LNCaP clone FGC (cell line): ENCODE data around the gene SIGLEC12.

ENCODE experiments used
- DNase-seq: peaks from one replicate; pipeline ENCODE4 v3.0.0-alpha.2; 2011; ENCODE audit warnings: low read depth
- H3K4me3 ChIP-seq: 2 replicates; pipeline ENCODE4 v1.5.1; 2011; ENCODE audit warnings: mild to moderate bottlenecking, low read depth, low read length, control low read depth
- CTCF ChIP-seq: IDR thresholded peaks from 2 replicates; pipeline ENCODE4 v1.5.1; 2012; ENCODE audit warnings: mild to moderate bottlenecking; ENCODE audit not compliant: control insufficient read depth, insufficient read depth; ENCODE audit errors: extremely low read depth

The SIGLEC12 gene

GRCh38 chr19:51485960-51486660 lies 15.5 kb downstream of the SIGLEC12 start:
- no peak for DNase-seq
- H3K4me3 ChIP-seq = no peak overlapping the region
- TF ChIP-seq CTCF = no peak

GRCh38 chr19:51480590-51480989 lies 21.0 kb downstream of the SIGLEC12 start:
- TF ChIP-seq CTCF = no peak
- peak; percentile 6 for DNase-seq

GRCh38 chr19:51479531-51480331 lies 21.9 kb downstream of the SIGLEC12 start:
- H3K4me3 ChIP-seq = no peak overlapping the region
- TF ChIP-seq CTCF = no peak
- no peak for DNase-seq

More at GRCh38 chr19:51480590-51480989, 21.0 kb downstream of the SIGLEC12 start:
- H3K4me3 ChIP-seq = no peak overlapping the region

- no peak for TF ChIP-seq CTCF
- H3K4me3 ChIP-seq = no peak within 1 kb of the TSS
- DNase-seq = no peak
Observed at GRCh38 chr19:51478381-51479234, 23.0 kb downstream of the SIGLEC12 start, which contains the start of gene CEACAM18. TSS of gene CEACAM18 (plus strand) at chr19:51478539.

- H3K4me3 ChIP-seq = no peak overlapping the region
- no peak for DNase-seq
- no peak for TF ChIP-seq CTCF
Observed at GRCh38 chr19:51477344-51477743, 24.3 kb downstream of the SIGLEC12 start.

- no peak for DNase-seq
- TF ChIP-seq CTCF = no peak
- no peak overlapping the region for H3K4me3 ChIP-seq
Observed at GRCh38 chr19:51476164-51476563, 25.4 kb downstream of the SIGLEC12 start.
